Activated CD8-positive, alpha-beta memory T cell treated with anti-CD3 and anti-CD28 coated beads, Interleukin-2, amount 10 ng/mL, durations not matched to agents 7 days and 5 days (primary cell): ENCODE measurements around the gene MARK1. TPM values are rescaled to one million over a fixed set of nuclear protein-coding genes. Genes with fewer than 3 reads are reported as not detected.

Source experiments
- ATAC-seq: fragments of 150-1000 bp; cut with Tn5 transposase; one replicate; pipeline ENCODE4 v1.10.0; 2021; ENCODE audit warnings: moderate library complexity
- CTCF ChIA-PET: fragments of 350-600 bp; sonication (Branson Sonifier 250); formaldehyde crosslinking; loops from one replicate; lab custom pipeline; 2021; ENCODE audit warnings: antibody characterized with exemption; lab: Charles Lee
- DNase-seq: peaks from one replicate; pipeline ENCODE4 v3.0.0-alpha.2; 2020
- H3K27ac Mint-ChIP-seq: one replicate; pipeline ENCODE4 v1.8.0; 2021; ENCODE audit warnings: mild to moderate bottlenecking, mixed read lengths
- H3K27me3 Mint-ChIP-seq: one replicate; pipeline ENCODE4 v1.8.0; 2021; ENCODE audit warnings: mixed read lengths
- H3K36me3 Mint-ChIP-seq: one replicate; pipeline ENCODE4 v1.8.0; 2021; ENCODE audit warnings: mild to moderate bottlenecking, mixed read lengths
- H3K4me1 Mint-ChIP-seq: one replicate; pipeline ENCODE4 v1.8.0; 2021; ENCODE audit warnings: mixed read lengths
- H3K4me3 Mint-ChIP-seq: one replicate; pipeline ENCODE4 v1.8.0; 2021; ENCODE audit warnings: mild to moderate bottlenecking, moderate library complexity, mixed read lengths
- H3K9me3 Mint-ChIP-seq: one replicate; pipeline ENCODE4 v1.8.0; 2022; ENCODE audit warnings: low read depth, mixed read lengths
- total RNA-seq, 2 experiments: library from RNA; stranded (reverse); gene quantifications; one replicate each; pipeline ENCODE4 v1.2.3, GENCODE V29; 2021

MARK1 gene
- total RNA-seq, 2 experiments from 2014 or later: not detected

DNA sequence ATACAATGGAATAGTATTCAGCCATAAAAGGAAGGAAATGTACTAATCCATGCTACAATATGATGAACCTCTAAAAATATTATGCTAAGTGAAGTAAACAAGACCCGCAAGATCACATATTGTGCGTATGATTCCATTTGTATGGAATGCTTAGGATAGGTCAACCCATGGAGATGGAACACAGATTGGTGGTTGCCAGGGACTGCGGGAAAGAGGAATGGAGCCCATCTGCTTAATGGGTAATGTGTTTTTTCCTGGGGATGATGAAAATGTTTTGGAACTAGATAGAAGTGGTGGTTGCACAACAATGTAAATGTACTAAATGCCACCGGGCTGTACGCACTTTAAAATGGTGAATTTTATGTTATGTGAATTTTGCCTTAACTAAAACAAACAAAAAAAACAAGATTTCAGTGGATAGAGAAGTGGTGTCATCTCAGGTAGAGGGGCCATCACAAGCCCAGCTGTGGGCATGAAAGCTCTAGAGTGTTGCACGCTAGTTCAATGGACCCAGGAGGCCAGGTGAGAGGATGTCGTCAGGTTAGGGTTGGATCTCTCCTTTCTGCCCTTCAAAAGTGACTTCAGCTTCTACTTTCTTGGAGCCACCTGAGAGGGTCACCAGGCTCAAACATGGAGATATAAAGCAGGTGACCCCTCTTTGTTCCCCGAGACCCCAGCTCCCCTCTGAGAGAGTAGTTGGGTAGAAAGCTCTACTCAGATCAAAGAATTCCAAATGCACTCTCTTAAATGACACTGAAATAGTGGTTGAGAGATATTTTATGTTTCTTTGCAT is 164.7 kb downstream of the MARK1 start:
- DNase-seq (no peak), ATAC-seq (no peak)
- Mint-ChIP-seq H3K27me3 (peaks cover 24% of the 10 kb centered on the region), H3K9me3 (no peaks in the 10 kb centered on the region), H3K36me3 (no peaks in the 10 kb centered on the region), H3K27ac (no peak overlapping the region), H3K4me3 (no peak overlapping the region), H3K4me1 (peaks cover 6% of the 10 kb centered on the region)
- CTCF ChIA-PET: interaction anchor here (0.8 to 1.0 kb wide), 2 partner anchors 42 to 89 kb away, joined by 3 read pairs; no protein-coding TSS in a partner anchor

DNA sequence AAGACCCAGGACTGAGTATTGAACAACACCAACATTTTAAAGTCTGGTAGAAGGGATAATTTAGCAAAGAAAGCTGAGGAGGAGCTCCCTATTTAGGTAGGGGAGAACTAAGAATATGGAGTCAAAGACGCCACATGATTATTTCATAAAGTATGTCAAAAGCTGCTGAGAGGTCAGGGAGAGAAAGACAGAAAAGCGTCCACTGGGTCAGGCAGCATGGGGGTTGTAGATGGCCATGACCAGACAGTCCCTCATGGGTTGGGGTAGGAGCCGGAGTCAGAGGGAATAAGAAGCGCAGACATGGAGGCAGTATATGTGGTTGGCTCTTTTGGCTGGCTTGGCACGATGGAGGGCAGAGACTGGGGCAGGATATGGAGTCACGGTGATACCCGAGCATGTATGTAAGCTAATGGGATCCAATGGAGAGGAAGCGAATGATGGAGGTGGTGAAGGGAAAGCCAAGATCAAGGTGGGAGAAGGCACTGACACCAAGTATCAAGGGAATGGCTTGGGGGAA is 167.0 kb downstream of the MARK1 start:
- Mint-ChIP-seq H3K4me3 (no peak overlapping the region), H3K27ac (no peak overlapping the region), H3K27me3 (peaks cover 24% of the 10 kb centered on the region), H3K9me3 (no peaks in the 10 kb centered on the region), H3K4me1 (peaks cover 3% of the 10 kb centered on the region), H3K36me3 (no peaks in the 10 kb centered on the region)
- DNase-seq (no peak), ATAC-seq (no peak)
- CTCF ChIA-PET: interaction anchor here (2.0 kb wide), 1 partner anchor 38 kb away, joined by 7 read pairs; no protein-coding TSS in a partner anchor

DNA sequence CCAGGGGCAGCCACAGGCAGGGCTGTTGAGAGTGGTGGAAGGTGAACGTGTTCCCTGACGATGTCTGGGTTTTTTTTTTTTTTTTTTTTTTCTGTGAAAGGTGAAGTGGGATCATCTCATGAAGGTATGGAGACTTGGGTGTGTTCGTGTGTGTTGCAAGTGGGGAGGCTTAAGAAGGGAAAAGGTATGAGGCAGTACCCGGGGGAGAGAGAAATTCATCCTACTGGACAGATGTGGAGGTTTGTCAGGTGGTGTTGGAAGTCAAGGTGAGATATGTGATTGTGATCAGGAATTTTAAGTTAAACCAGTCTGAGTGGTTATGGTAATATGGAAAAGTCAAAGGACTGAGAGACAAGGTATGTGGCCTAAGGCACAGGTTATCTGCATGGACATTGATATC is 167.5 kb downstream of the MARK1 start:
- H3K36me3 Mint-ChIP-seq: no peaks in the 10 kb centered on the region
- ATAC-seq: no peak
- DNase-seq: no peak
- peaks cover 21% of the 10 kb centered on the region for H3K27me3 Mint-ChIP-seq
- CTCF ChIA-PET: interaction anchor here (2.0 kb wide), 1 partner anchor 38 kb away, joined by 7 read pairs; no protein-coding TSS in a partner anchor
- H3K4me3 Mint-ChIP-seq: no peak overlapping the region
- no peak overlapping the region for H3K27ac Mint-ChIP-seq
- no peaks in the 10 kb centered on the region for H3K9me3 Mint-ChIP-seq
- peaks cover 1% of the 10 kb centered on the region for H3K4me1 Mint-ChIP-seq

DNA sequence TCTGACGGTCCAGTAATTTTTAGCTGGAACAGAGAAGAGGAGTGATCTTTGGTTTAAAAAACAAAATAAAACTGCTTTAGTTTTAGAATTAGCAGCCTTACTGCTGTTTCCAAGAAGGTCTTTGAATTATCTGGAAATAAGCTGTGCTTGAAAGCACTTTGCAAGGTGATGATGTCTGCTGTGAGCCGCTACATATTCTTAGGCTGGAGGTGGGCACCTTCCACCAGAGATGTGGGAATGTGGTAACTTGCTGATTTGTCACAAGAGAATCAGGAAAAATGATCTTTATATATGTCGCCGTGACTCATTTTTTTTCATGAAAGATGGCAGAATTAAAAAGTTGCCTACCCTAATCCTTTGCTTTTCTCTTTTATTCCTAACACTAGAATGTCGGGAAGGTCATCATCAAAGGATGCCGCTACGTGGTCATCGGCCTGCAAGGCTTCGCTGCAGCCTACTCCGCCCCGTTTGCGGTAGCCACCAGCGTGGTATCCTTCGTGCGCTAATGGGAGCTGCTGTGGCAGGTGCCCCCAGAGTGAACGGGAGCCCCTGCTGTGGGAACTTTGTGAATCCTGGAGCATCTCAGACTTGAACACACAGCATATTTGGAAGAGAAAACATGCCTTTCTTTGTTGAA is 168.4 kb downstream of the MARK1 start:
- Mint-ChIP-seq H3K4me3 (no peak overlapping the region), H3K4me1 (no peaks in the 10 kb centered on the region), H3K27ac (no peak overlapping the region), H3K27me3 (peaks cover 17% of the 10 kb centered on the region), H3K9me3 (no peaks in the 10 kb centered on the region), H3K36me3 (no peaks in the 10 kb centered on the region)
- no peak for ATAC-seq
- CTCF ChIA-PET: interaction anchor here (2.0 kb wide), 1 partner anchor 37 kb away, joined by 7 read pairs; no protein-coding TSS in a partner anchor
- DNase-seq: no peak

DNA sequence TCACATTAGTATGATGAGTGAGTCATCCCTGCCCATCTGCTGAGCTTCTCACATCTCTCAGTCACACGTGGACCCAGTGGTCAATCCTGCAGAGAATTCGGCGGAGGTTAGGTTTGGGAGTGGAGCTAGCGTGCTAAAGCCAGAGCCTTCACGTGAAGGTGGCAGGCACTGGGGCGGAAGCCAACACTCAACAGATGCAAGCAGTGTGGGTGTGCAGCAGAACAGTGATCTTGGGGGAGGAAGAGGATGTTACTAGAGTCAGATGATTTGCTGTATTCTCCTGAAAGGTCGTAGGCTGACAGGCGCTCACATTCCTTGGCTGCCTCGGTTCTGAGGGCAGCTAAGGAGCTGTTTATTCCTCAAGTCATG is 168.9 kb downstream of the MARK1 start:
- H3K4me1 Mint-ChIP-seq: peaks cover under 1% of the 10 kb centered on the region
- no peak overlapping the region for H3K27ac Mint-ChIP-seq

DNA sequence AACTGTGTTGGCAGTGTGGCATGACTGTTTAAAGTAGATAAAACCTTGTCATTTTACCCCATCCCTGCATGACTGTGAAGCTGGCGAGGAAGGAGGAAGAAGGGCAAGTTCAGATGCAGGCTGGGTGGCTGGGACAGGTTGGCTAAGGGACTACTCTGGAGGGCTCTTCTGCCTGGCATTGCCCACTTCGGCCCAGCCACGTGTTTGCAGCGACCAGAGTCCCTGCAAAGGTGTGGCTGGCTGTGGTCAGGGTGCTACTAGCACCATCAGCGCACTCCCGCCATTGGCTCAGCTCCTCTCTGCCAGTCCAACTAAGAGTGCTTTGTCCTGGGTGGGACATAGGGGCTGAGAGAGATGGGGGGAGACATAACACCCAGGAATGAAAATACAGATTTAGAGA is 169.4 kb downstream of the MARK1 start:
- no peaks in the 10 kb centered on the region for H3K9me3 Mint-ChIP-seq
- peaks cover 13% of the 10 kb centered on the region for H3K27me3 Mint-ChIP-seq
- CTCF ChIA-PET: no interaction called here
- peaks cover 5% of the 10 kb centered on the region for H3K4me1 Mint-ChIP-seq
- no peak for DNase-seq
- no peak for ATAC-seq
- H3K27ac Mint-ChIP-seq: no peak overlapping the region
- no peaks in the 10 kb centered on the region for H3K36me3 Mint-ChIP-seq
- no peak overlapping the region for H3K4me3 Mint-ChIP-seq

More for the DNA sequence above, 168.9 kb downstream of the MARK1 start:
- no peaks in the 10 kb centered on the region for H3K36me3 Mint-ChIP-seq
- CTCF ChIA-PET: interaction anchor here (2.0 kb wide), 1 partner anchor 36 kb away, joined by 7 read pairs; no protein-coding TSS in a partner anchor
- no peaks in the 10 kb centered on the region for H3K9me3 Mint-ChIP-seq
- no peak overlapping the region for H3K4me3 Mint-ChIP-seq
- peaks cover 12% of the 10 kb centered on the region for H3K27me3 Mint-ChIP-seq
- ATAC-seq (no peak), DNase-seq (no peak)

DNA sequence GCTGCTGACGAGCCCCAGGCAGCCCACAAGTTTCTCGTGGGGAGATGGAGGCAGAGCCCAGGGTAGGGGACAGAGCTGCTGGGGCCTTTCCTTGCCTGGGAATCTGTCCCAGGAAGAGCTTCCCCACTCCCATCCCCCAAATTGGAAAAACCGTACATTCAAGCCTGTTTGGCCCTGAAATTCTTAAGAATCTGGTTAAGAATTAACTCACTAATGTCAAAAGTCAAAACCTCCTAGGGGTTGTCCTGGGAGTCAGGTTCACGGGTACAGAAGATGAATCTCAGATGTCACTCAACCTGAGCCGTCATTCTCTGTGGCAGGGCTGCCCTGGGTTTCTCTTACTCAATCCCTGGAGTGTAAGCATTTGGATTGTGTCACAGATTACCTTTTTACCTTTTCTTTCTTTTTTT is 170.7 kb downstream of the MARK1 start:
- no peaks in the 10 kb centered on the region for H3K9me3 Mint-ChIP-seq
- CTCF ChIA-PET: no interaction called here
- H3K27me3 Mint-ChIP-seq: peaks cover 15% of the 10 kb centered on the region
- no peak overlapping the region for H3K4me3 Mint-ChIP-seq
- no peak for DNase-seq
- peaks cover 5% of the 10 kb centered on the region for H3K4me1 Mint-ChIP-seq
- H3K36me3 Mint-ChIP-seq: no peaks in the 10 kb centered on the region
- no peak overlapping the region for H3K27ac Mint-ChIP-seq
- ATAC-seq: no peak

DNA sequence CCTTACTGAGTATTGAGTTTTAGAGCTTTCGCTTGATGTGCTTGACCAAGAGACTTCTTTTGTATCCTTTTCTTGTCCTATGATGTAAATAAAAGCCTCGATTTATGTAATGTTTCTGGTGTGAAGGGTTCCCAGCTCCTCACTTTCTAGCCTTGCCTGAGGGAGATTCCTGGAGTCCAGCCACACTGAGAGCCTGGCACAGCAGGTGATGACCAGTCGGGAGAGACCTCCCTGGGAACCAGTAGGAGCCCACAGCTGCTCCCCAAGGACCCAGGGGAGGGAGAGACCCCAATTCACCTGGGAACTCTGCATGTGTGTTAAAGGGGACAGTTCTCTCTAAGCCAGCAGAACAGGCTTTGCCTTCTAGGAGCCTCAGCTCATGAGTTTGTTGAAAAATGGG is 171.1 kb downstream of the MARK1 start:
- peaks cover 18% of the 10 kb centered on the region for H3K27me3 Mint-ChIP-seq

DNA sequence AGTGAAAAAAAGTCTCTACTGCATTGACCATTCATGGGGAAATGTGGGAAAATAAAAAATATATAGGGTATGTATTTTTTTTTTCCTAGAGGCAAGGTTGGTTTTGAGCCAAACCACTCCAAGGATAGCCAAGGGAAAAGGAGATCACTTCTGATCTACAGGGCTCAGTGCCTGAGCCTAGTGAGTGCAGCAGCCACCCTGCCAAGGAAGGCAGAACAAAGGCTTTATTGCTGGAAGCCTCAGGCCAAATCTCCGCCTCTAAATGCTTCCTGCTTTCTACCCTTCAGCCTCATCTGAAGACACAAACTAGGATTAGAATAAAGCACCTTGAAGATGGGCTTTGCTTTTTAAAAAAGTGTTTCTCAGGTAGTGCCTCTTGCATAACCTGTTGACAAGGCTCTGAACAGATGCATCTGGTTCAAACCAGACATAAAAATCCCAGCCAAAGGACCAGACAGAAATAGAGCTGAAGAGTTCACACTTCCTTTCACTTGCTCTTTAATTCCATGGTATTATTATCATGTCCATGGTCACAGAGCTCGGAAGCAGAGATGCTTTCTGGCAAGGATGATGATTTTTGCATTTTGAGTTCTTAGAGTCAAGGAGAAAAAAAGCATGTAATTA is 172.7 kb downstream of the MARK1 start:
- Mint-ChIP-seq H3K9me3 (no peaks in the 10 kb centered on the region), H3K27me3 (peaks cover 18% of the 10 kb centered on the region), H3K36me3 (no peaks in the 10 kb centered on the region), H3K4me1 (peaks cover 5% of the 10 kb centered on the region), H3K27ac (no peak overlapping the region), H3K4me3 (no peak overlapping the region)
- DNase-seq: no peak
- ATAC-seq: no peak
- CTCF ChIA-PET: interaction anchor here (1.0 kb wide), 1 partner anchor 21 kb away, joined by 3 read pairs; no protein-coding TSS in a partner anchor

More for the DNA sequence above, 171.1 kb downstream of the MARK1 start:
- Mint-ChIP-seq H3K4me1 (peaks cover 5% of the 10 kb centered on the region), H3K4me3 (no peak overlapping the region), H3K9me3 (no peaks in the 10 kb centered on the region), H3K36me3 (no peaks in the 10 kb centered on the region), H3K27ac (no peak overlapping the region)
- CTCF ChIA-PET: interaction anchor here (0.7 kb wide), 1 partner anchor 21 kb away, joined by 5 read pairs; no protein-coding TSS in a partner anchor
- DNase-seq (no peak), ATAC-seq (no peak)

DNA sequence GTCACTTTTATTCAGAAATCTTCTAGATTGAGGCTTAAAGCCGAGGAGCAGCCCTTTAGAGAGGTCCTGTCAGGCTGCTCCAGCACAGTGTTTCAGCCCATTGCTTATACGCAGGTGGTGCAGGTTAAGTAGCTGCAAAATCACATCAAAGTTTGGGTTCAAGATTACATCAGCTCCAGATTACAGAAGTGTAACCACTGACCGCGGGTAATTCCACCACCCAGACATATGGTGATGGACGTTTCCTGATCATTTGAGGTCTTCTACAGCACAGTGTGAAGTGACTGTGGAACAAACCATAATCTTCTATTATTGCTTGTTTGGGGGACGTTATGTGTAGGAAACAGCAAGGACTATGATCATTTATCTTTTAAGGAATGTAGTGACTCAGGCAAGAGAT is 174.0 kb downstream of the MARK1 start:
- CTCF ChIA-PET: interaction anchor here (1.4 kb wide), 1 partner anchor 31 kb away, joined by 5 read pairs; no protein-coding TSS in a partner anchor
- H3K27ac Mint-ChIP-seq: no peak overlapping the region
- H3K36me3 Mint-ChIP-seq: no peaks in the 10 kb centered on the region
- ATAC-seq (no peak), DNase-seq (no peak)
- peaks cover 18% of the 10 kb centered on the region for H3K27me3 Mint-ChIP-seq
- H3K4me1 Mint-ChIP-seq: peaks cover 5% of the 10 kb centered on the region
- H3K9me3 Mint-ChIP-seq: no peaks in the 10 kb centered on the region
- H3K4me3 Mint-ChIP-seq: no peak overlapping the region

DNA sequence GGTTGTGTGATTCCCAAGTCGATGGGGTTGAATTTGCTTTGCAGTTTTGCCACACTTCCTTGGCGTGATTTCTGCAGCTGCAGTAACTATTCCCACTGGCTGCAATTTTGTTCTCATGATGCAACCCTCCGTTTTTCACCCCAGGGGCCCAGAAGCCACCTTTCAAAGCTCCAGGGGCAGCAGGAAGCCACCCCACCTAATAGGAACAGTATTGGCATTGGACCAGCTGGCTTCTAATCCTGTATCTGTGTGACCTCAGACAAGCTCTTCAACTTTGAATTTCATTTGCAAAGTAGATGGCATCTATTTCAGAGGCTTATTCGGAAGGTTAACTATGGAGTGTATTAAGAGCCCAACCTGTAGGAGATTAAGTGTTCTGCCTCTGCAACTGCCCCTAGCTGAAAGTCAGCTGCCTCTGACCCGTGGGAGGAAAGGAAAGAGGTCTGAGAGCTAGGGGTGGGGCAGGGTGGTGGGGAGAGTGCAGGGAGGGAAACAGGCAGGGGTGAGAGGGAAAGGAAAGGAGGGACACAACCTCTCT is 174.9 kb downstream of the MARK1 start:
- Mint-ChIP-seq H3K27ac (no peak overlapping the region), H3K4me1 (peaks cover 5% of the 10 kb centered on the region), H3K4me3 (no peak overlapping the region), H3K9me3 (no peaks in the 10 kb centered on the region), H3K36me3 (no peaks in the 10 kb centered on the region), H3K27me3 (peaks cover 18% of the 10 kb centered on the region)
- ATAC-seq (no peak), DNase-seq (no peak)
- CTCF ChIA-PET: interaction anchor here (1.4 kb wide), 1 partner anchor 30 kb away, joined by 5 read pairs; no protein-coding TSS in a partner anchor

DNA sequence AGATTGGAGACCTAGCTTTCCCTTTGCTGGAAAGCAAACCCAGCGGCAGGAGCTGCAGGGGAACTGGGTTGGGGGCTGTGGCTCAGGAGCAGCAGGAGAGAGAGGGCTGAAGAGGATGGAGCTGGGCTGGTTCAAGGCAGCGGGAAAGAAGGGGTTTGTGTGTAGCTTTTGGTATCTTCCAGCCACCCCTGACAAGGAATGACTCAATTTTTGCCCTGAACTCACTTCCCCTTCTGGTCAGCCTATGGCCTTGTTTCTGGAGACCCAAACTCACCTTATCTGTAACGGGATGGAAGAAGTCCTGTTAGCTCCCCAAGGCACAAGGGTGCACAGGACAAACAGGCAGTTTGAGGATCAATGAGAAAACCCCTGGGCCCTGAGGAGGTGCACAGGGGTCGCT is 175.4 kb downstream of the MARK1 start:
- H3K27me3 Mint-ChIP-seq: peaks cover 16% of the 10 kb centered on the region
- CTCF ChIA-PET: no interaction called here
- H3K4me3 Mint-ChIP-seq: no peak overlapping the region
- H3K36me3 Mint-ChIP-seq: no peaks in the 10 kb centered on the region
- ATAC-seq: no peak
- no peak for DNase-seq
- H3K27ac Mint-ChIP-seq: no peak overlapping the region
- no peaks in the 10 kb centered on the region for H3K9me3 Mint-ChIP-seq
- H3K4me1 Mint-ChIP-seq: peaks cover 5% of the 10 kb centered on the region

DNA sequence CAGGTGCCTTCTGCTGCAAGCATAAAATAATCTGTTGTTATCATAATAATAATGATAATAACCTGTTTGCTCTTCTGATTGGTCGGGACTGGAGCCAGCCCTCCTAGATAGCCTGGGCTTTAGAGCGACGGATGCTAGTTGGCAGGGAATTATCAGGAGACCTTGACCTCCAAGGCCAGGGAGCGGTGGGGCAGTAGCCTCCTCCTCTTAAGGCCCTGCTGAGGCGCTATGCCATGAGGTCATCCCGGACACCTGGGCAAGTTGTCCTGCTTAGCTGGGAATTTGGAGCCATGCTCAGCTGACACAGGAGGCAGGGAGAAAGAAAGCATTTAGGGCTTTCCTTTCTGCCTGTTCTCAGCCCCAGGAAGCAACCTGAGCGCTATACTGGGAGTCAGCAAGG is 177.8 kb downstream of the MARK1 start:
- Mint-ChIP-seq H3K27ac (no peak overlapping the region), H3K9me3 (no peaks in the 10 kb centered on the region), H3K27me3 (peaks cover 15% of the 10 kb centered on the region), H3K36me3 (no peaks in the 10 kb centered on the region), H3K4me1 (peaks cover 7% of the 10 kb centered on the region), H3K4me3 (no peak overlapping the region)
- ATAC-seq: no peak
- CTCF ChIA-PET: interaction anchor here (1.1 kb wide), 1 partner anchor 27 kb away, joined by 3 read pairs; no protein-coding TSS in a partner anchor
- DNase-seq: no peak
